SK-N-SH (cell line): ENCODE data around the gene RIMKLA. TPM values are rescaled to one million over a fixed set of nuclear protein-coding genes. Genes with fewer than 3 reads are reported as not detected.

Experiments
- CTCF ChIA-PET: fragments of 300-600, 350-600 bp; formaldehyde crosslinking; extraction: SDS; loops from one replicate; lab custom pipeline; 2021; lab: Yijun Ruan, JAX
- POLR2A ChIA-PET: fragments of 350-600 bp; sonication (Branson Sonifier 250); formaldehyde crosslinking; extraction: SDS; loops from one replicate; lab custom pipeline; 2020; ENCODE audit warnings: antibody characterized with exemption, inconsistent platforms; lab: Yijun Ruan, JAX
- DNase-seq: peaks from one replicate; pipeline ENCODE4 v3.0.0; 2012
- H2AFZ ChIP-seq: fragments of 200-600 bp; sonication (generic); 2 replicates; pipeline ENCODE4 v1.8.1; 2016; ENCODE audit warnings: antibody characterized with exemption, mild to moderate bottlenecking, low read depth
- H3F3A ChIP-seq: fragments of 200-600 bp; sonication (generic); replicated peaks from 2 replicates; pipeline ENCODE3; 2016; ENCODE audit warnings: antibody characterized with exemption, mild to moderate bottlenecking; ENCODE audit not compliant: insufficient read depth
- H3K27ac ChIP-seq, 2 experiments: fragments of 200-500 bp in 1 of 2; fragments of 200-600 bp in 1 of 2; sonication (Bioruptor generic) in 1 of 2; sonication (generic), shearing (Covaris generic) in 1 of 2; 2 replicates each; pipeline versions ENCODE4 v1.5.1 to v1.6.1; 2014 to 2016; ENCODE audit warnings: low read depth in 2 of 2, inconsistent platforms in 1 of 2, low read length in 1 of 2, mild to moderate bottlenecking in 1 of 2, mixed read lengths in 1 of 2
- H3K27me3 ChIP-seq: fragments of 200-600 bp; sonication (generic), shearing (Covaris generic); 2 replicates; pipeline ENCODE4 v1.6.1; 2016; ENCODE audit warnings: mixed run types; ENCODE audit not compliant: insufficient read depth
- H3K36me3 ChIP-seq, 2 experiments: fragments of 200-500 bp in 1 of 2; fragments of 200-600 bp in 1 of 2; sonication (Bioruptor generic) in 1 of 2; sonication (generic) in 1 of 2; replicated peaks in 1 of 2; 2 replicates each; pipeline versions ENCODE3 to v1.5.1; 2014 to 2016; ENCODE audit warnings: low read length in 1 of 2, mild to moderate bottlenecking in 1 of 2; ENCODE audit not compliant: insufficient read depth in 2 of 2, control insufficient read depth in 1 of 2
- H3K4me1 ChIP-seq, 2 experiments: fragments of 200-500 bp in 1 of 2; fragments of 200-600 bp in 1 of 2; sonication (Bioruptor generic) in 1 of 2; sonication (generic), shearing (Covaris generic) in 1 of 2; 2 replicates each; pipeline versions ENCODE4 v1.5.1 to v1.6.1; 2014 to 2016; ENCODE audit warnings: low read depth in 1 of 2, low read length in 1 of 2, mixed run types in 1 of 2; ENCODE audit not compliant: insufficient read depth in 2 of 2, control insufficient read depth in 1 of 2
- H3K4me2 ChIP-seq: fragments of 200-600 bp; sonication (generic), shearing (Covaris generic); 2 replicates; pipeline ENCODE4 v1.6.1; 2017; ENCODE audit warnings: mixed run types
- H3K4me3 ChIP-seq, 2 experiments: fragments of 200-500 bp in 1 of 2; fragments of 200-600 bp in 1 of 2; sonication (Bioruptor generic) in 1 of 2; sonication (generic), shearing (Covaris generic) in 1 of 2; 2 replicates each; pipeline versions ENCODE4 v1.5.1 to v1.8.1; 2014 to 2016; ENCODE audit warnings: low read depth in 2 of 2, inconsistent platforms in 1 of 2, low read length in 1 of 2, mild to moderate bottlenecking in 1 of 2, mixed read lengths in 1 of 2, moderate library complexity in 1 of 2
- H3K79me2 ChIP-seq: fragments of 200-600 bp; sonication (generic); 2 replicates; pipeline ENCODE4 v1.8.1; 2017; ENCODE audit warnings: mild to moderate bottlenecking; ENCODE audit not compliant: insufficient read depth
- H3K9ac ChIP-seq: fragments of 200-600 bp; sonication (generic); 2 replicates; pipeline ENCODE4 v1.6.1; 2017; ENCODE audit warnings: mixed run types
- H3K9me2 ChIP-seq: fragments of 200-600 bp; sonication (generic); 2 replicates; pipeline ENCODE4 v1.6.1; 2017; ENCODE audit warnings: mixed run types
- H3K9me3 ChIP-seq: fragments of 200-600 bp; sonication (generic); 2 replicates; pipeline ENCODE4 v1.6.1; 2017; ENCODE audit warnings: mixed run types, mild to moderate bottlenecking, moderate library complexity
- H4K20me1 ChIP-seq: fragments of 200-600 bp; sonication (generic); 2 replicates; pipeline ENCODE4 v1.6.1; 2017; ENCODE audit warnings: mild to moderate bottlenecking, mixed run types; ENCODE audit not compliant: insufficient read depth
- ELF1 ChIP-seq: IDR thresholded peaks from 2 replicates; pipeline ENCODE4 v1.4.0; 2012
- EP300 ChIP-seq, 2 experiments: IDR thresholded peaks; 2 replicates each; pipeline versions ENCODE4 v1.4.0 to v1.6.1; 2012; ENCODE audit warnings: borderline replicate concordance in 1 of 2, low read depth in 1 of 2, low read length in 1 of 2
- FOSL2 ChIP-seq: IDR thresholded peaks from 2 replicates; pipeline ENCODE4 v1.4.0; 2012; ENCODE audit warnings: low read depth, mild to moderate bottlenecking, moderate library complexity, borderline replicate concordance
- FOXJ3 ChIP-seq: sonication (generic); formaldehyde crosslinking; IDR thresholded peaks from 2 replicates; pipeline ENCODE4 v1.5.1; 2020; ENCODE audit warnings: mild to moderate bottlenecking, missing genetic modification reagents
- FOXM1 ChIP-seq: IDR thresholded peaks from 2 replicates; pipeline ENCODE4 v1.4.0; 2012; ENCODE audit warnings: low read depth, mild to moderate bottlenecking
- GABPA ChIP-seq: IDR thresholded peaks from 2 replicates; pipeline ENCODE4 v1.4.0; 2012; ENCODE audit warnings: low read depth, mild to moderate bottlenecking
- IRF3 ChIP-seq: fragments of 150-350 bp; IDR thresholded peaks from 2 replicates; pipeline ENCODE4 v1.6.1; 2016; ENCODE audit warnings: mild to moderate bottlenecking, low read depth, low read length
- JUND ChIP-seq: IDR thresholded peaks from 2 replicates; pipeline ENCODE4 v1.4.0; 2012
- MEF2A ChIP-seq: IDR thresholded peaks from 2 replicates; pipeline ENCODE4 v1.4.0; 2012; ENCODE audit warnings: low read depth, borderline replicate concordance
- NRF1 ChIP-seq: IDR thresholded peaks from 2 replicates; pipeline ENCODE4 v1.6.1; 2012; ENCODE audit warnings: low read depth, mild to moderate bottlenecking, low read length
- PBX3 ChIP-seq: IDR thresholded peaks from 2 replicates; pipeline ENCODE4; 2012
- POLR2AphosphoS5 ChIP-seq: IDR thresholded peaks from 2 replicates; pipeline ENCODE4 v1.6.1; 2012; ENCODE audit warnings: low read depth, low read length
- RCOR1 ChIP-seq: fragments of 150-350 bp; IDR thresholded peaks from 2 replicates; pipeline ENCODE4 v1.6.1; 2017; ENCODE audit warnings: antibody characterized with exemption, low read length
- SIN3A ChIP-seq: IDR thresholded peaks from 2 replicates; pipeline ENCODE4 v1.6.1; 2012; ENCODE audit warnings: low read depth, mild to moderate bottlenecking, low read length, moderate library complexity, borderline replicate concordance
- SMC3 ChIP-seq: IDR thresholded peaks from 2 replicates; pipeline ENCODE4 v1.6.1; 2012; ENCODE audit warnings: low read depth, low read length, improper control_type of control experiment
- TAF1 ChIP-seq: IDR thresholded peaks from 2 replicates; pipeline ENCODE4 v1.6.1; 2012; ENCODE audit warnings: low read depth, mild to moderate bottlenecking, low read length, moderate library complexity, borderline replicate concordance
- WGBS: methylation state at CpG from one replicate; pipeline ENCODE4 v1.1.6; 2017; ENCODE audit warnings: low lambda C conversion rate; 5-methylcytosine and 5-hydroxymethylcytosine counted together
- polyA plus RNA-seq, 3 experiments: library from polyadenylated mRNA; depleted of rRNA; stranded (reverse); fragments of >200 nt; gene quantifications; 2 replicates each; pipeline ENCODE4 v1.2.3, GENCODE V29; 2012
- TF ChIP-seq, protein P1 (sequence below): IDR thresholded peaks from 2 replicates; pipeline ENCODE4 v1.4.0; 2012; ENCODE audit warnings: low read depth, borderline replicate concordance
- TF ChIP-seq, protein P2 (sequence below): IDR thresholded peaks from 2 replicates; pipeline ENCODE4 v1.4.0; 2012; ENCODE audit warnings: low read depth, borderline replicate concordance

The RIMKLA gene
- polyA plus RNA-seq, 1 of the 3 experiments (the other 2 are of a cell fraction) = 0.08 TPM

- TF ChIP-seq RCOR1 = no peak
- no peak for TF ChIP-seq JUND
- TF ChIP-seq SIN3A = no peak
- no peak for TF ChIP-seq ELF1
- no peak for TF ChIP-seq POLR2AphosphoS5
- TF ChIP-seq SMC3 = no peak
- no peak for TF ChIP-seq FOXM1
- TF ChIP-seq MEF2A = no peak
- no peak for TF ChIP-seq TAF1
Measured at GRCh38 chr1:42392255-42392654, 11.7 kb downstream of the RIMKLA start (continued).

DNA sequence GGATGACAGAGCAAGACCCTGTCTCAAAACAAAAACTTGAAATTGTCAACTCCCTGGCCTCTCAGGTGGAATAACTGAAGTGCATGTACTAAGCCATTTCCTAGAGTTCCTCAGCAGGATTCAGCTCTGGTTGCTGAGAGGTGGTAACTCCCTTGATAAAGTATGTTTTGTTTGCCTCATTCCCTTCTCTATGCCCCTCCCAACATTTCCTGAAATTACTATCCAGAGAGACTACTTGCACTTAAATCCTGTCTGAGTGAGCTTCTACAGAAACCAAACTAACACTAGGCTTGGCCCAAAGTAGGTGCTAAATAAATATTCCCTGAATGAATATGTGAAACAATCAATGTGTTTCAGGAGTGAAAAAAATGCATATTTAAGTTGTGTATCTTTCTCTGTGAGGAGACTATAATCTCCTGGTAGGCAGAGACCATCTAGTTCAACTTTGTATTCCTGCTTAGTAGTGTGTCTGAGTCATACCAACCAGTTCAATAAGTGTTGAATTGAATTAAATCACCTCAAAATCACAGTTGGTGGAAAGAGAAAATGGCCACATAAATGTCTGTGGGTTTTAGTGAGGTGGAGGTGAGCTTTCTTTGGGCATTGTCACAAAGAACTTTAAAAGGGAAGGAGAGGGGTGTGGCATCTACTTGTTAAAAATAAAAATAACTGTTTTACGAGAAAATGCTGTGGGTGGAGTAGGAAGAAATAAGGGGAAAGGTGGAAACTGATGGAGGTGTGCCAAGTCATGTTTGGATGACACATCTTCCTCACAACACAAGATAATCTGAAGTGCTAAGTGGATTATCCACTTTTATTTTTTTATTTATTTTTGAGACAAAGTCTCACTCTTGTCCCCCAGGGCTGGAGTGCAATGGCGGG, 12.6 kb downstream of the RIMKLA start:
- Histone ChIP-seq H3K36me3 (no peaks in the 10 kb centered on the region), H3K27me3 (peaks cover 6% of the 10 kb centered on the region), H3K9me2 (no peaks in the 10 kb centered on the region), H3F3A (no peaks in the 10 kb centered on the region), H3K27ac (no peak overlapping the region), H3K4me3 (no peak overlapping the region), H3K4me1 (no peaks in the 10 kb centered on the region), H3K9ac (no peak overlapping the region), H2AFZ (no peak overlapping the region), H3K79me2 (no peaks in the 10 kb centered on the region)
- ChIA-PET CTCF (interaction anchor here (0.7 kb wide), 1 partner anchor 623 kb away, joined by 3 read pairs; no protein-coding TSS in a partner anchor), POLR2A (no interaction called here)
- TF ChIP-seq FOSL2 = no peak
- no peak for TF ChIP-seq JUND
- TF ChIP-seq SIN3A = no peak
- TF ChIP-seq SMC3 = no peak
- TF ChIP-seq FOXJ3 (CRISPR knock-in tag) = no peak
- TF ChIP-seq PBX3 = no peak
- no peak for TF ChIP-seq POLR2AphosphoS5
- no peak for TF ChIP-seq ELF1
- TF ChIP-seq IRF3 = no peak
- no peak for TF ChIP-seq TAF1
- TF ChIP-seq, protein P1, sequence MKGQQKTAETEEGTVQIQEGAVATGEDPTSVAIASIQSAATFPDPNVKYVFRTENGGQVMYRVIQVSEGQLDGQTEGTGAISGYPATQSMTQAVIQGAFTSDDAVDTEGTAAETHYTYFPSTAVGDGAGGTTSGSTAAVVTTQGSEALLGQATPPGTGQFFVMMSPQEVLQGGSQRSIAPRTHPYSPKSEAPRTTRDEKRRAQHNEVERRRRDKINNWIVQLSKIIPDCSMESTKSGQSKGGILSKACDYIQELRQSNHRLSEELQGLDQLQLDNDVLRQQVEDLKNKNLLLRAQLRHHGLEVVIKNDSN = no peak
- TF ChIP-seq NRF1 = no peak
- TF ChIP-seq EP300 (IDR thresholded peaks at IDR 0.05; ENCODE audit: borderline replicate concordance in 1 of 2, low read depth in 1 of 2, low read length in 1 of 2) = no peak
- TF ChIP-seq, protein P2, sequence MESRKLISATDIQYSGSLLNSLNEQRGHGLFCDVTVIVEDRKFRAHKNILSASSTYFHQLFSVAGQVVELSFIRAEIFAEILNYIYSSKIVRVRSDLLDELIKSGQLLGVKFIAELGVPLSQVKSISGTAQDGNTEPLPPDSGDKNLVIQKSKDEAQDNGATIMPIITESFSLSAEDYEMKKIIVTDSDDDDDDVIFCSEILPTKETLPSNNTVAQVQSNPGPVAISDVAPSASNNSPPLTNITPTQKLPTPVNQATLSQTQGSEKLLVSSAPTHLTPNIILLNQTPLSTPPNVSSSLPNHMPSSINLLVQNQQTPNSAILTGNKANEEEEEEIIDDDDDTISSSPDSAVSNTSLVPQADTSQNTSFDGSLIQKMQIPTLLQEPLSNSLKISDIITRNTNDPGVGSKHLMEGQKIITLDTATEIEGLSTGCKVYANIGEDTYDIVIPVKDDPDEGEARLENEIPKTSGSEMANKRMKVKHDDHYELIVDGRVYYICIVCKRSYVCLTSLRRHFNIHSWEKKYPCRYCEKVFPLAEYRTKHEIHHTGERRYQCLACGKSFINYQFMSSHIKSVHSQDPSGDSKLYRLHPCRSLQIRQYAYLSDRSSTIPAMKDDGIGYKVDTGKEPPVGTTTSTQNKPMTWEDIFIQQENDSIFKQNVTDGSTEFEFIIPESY = no peak
- no peak for TF ChIP-seq GABPA
- no peak for TF ChIP-seq RCOR1
- TF ChIP-seq, all 33 proteins: peak for 0
- 75% methylated on average over 2 of the region's 2 CpGs for WGBS
- DNase-seq = no peak
- no peaks in the 10 kb centered on the region for H3K9me3 ChIP-seq
- no peak overlapping the region for H3K4me2 ChIP-seq
- no peaks in the 10 kb centered on the region for H4K20me1 ChIP-seq
